Ovary (tissue), 9 donors: ENCODE measurements around the gene THAP4. TPM values are rescaled to one million over a fixed set of nuclear protein-coding genes. Genes with fewer than 3 reads are reported as not detected.

ENCODE experiments used
- DNase-seq, 5 donors: peaks; one replicate each; pipeline ENCODE4 v3.0.0-alpha.2; 2019 to 2020
- H3K27ac ChIP-seq, 2 donors: fragments of 200-600 bp; one replicate each; pipeline versions ENCODE4 v1.5.1 to v1.8.0; 2019 to 2022
- H3K27me3 ChIP-seq: fragments of 200-600 bp; one replicate; pipeline ENCODE4 v1.8.0; 2022
- H3K36me3 ChIP-seq: fragments of 200-600 bp; sonication (generic); one replicate; pipeline ENCODE4 v1.5.1; 2019
- H3K4me1 ChIP-seq: one replicate; pipeline ENCODE4 v1.8.1; 2013; ENCODE audit warnings: mild to moderate bottlenecking, moderate library complexity; ENCODE audit not compliant: insufficient read depth
- H3K4me3 ChIP-seq: fragments of 200-600 bp; sonication (generic); one replicate; pipeline ENCODE4 v1.5.1; 2017
- H3K9me3 ChIP-seq, 2 donors: fragments of 200-600 bp in 1 of 2; sonication (generic) in 1 of 2; one replicate each; pipeline versions ENCODE4 v1.5.1 to v1.8.1; 2013 to 2019; ENCODE audit warnings: mild to moderate bottlenecking in 1 of 2, moderate library complexity in 1 of 2
- CTCF ChIP-seq, 3 donors: fragments of 450-650 bp in 2 of 3; fragments of 200-600 bp in 1 of 3; IDR thresholded peaks; one replicate each; pipeline versions ENCODE4 v1.5.1 to v1.8.0; 2016 to 2022; ENCODE audit warnings: antibody characterized with exemption in 3 of 3, mild to moderate bottlenecking in 1 of 3
- EP300 ChIP-seq: sonication (generic); formaldehyde crosslinking; IDR thresholded peaks from one replicate; pipeline ENCODE4 v1.6.1; 2017; ENCODE audit warnings: antibody characterized with exemption
- POLR2A ChIP-seq: fragments of 450-650 bp; IDR thresholded peaks from one replicate; pipeline ENCODE4 v1.6.1; 2017; ENCODE audit warnings: antibody characterized with exemption, mild to moderate bottlenecking, moderate library complexity
- WGBS, 3 donors: extraction: QIAGEN DNeasy Blood & Tissue Kit in 1 of 3; methylation state at CpG; one replicate each; pipeline versions ENCODE4 v1.1.5 to v1.1.7; 2013 to 2017; 5-methylcytosine and 5-hydroxymethylcytosine counted together
- intact Hi-C, 4 donors: fragments of 100-400 bp; cut with DNase I; formaldehyde crosslinking; loops; one replicate each; pipeline versions ENCODE4 v1.11.0 to v1.15.1; 2022 to 2023
- polyA plus RNA-seq, 2 donors: library from polyadenylated mRNA; stranded (reverse); fragments of 200-250 nt in 1 of 2; fragments of 350-450 nt in 1 of 2; fragmentation: Illumina TruSeq in 1 of 2; extraction: RNeasy Lipid Tissue Mini Kit (QIAGEN cat#74804) in 1 of 2; gene quantifications; one replicate each; pipeline ENCODE4 v1.2.3, GENCODE V29; 2013 to 2014
- total RNA-seq, 7 donors: library from RNA; depleted of rRNA in 2 of 7; stranded (reverse); fragments of >200 nt in 2 of 7; fragmentation: NEBNext Ultra II Directional in 3 of 7; extraction: Animal tissue kit (Norgen Biotek cat#: 25700) in 3 of 7; gene quantifications; one replicate each; pipeline versions ENCODE4 v1.1.0 to v1.2.4, GENCODE V29; 2016 to 2023
- donor health status: DM: no; HTN: no; CAD: no; lungs with moderate emphysema.
- donor health status: DM: no; HTN: no; CAD: no.
- donor health status: Bipolar disorder and iron deficiency.
- donor health status: DM: yes; HTN: yes; CAD: no.
- donor health status: DM: no; HTN: no; CAD: no.
- donor health status: DM: yes; HTN: yes; CAD: no.

THAP4 gene
- total and polyA plus RNA-seq, 9 donors = 12.1 to 54.7 (median 40.3) TPM

DNA sequence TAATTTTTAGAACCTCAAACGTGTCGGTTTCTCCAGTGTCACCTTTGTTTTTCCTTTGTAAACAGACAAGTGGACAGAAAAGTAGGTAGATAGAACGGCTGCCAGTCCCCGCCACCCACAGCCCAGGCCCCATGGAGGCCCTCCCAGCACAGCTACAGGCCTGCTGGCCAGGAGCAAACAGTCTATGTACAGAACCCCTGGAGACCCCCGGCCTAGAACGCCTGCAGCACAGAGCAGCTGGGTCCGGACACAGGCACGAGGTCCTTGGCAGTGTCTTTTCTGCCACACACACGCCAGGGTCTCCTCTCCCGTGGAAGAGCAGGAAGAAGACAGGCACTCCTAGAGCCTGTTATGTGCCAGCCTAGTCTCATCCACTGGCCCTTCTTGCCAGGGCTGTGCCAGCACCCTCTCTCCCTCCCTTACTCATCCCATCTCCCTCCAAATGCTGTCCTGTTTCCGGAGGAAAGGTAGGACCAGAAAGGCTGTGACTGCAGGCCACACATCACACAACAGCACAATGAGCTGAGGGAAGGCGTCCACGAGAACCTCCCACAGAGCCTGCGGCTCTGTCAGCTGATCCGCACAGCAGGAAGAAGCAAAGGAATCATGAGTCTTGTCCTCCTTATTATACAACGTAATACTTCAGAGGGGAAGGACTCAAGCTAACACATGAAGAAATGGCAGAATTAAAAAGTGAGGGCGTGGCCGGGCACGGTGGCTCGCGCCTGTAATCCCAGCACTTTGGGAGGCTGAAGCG lies 42.0 kb upstream of the THAP4 start:
- no peaks in the 10 kb centered on the region for H3K9me3 ChIP-seq
- peaks cover 2% of the 10 kb centered on the region for H3K4me1 ChIP-seq
- no peak overlapping the region for H3K27ac ChIP-seq
- H3K27me3 ChIP-seq = no peaks in the 10 kb centered on the region
- H3K4me3 ChIP-seq = no peak overlapping the region
- H3K36me3 ChIP-seq = no peaks in the 10 kb centered on the region
- DNase-seq = no peak
- intact Hi-C loops = no loop called here
- WGBS, 3 donors = 87 to 92% (median 87%) methylated on average over 22 of the region's 22 CpGs
- TF ChIP-seq EP300 (no peak), CTCF (IDR thresholded peaks at IDR 0.05) (no peak), POLR2A (no peak)

DNA sequence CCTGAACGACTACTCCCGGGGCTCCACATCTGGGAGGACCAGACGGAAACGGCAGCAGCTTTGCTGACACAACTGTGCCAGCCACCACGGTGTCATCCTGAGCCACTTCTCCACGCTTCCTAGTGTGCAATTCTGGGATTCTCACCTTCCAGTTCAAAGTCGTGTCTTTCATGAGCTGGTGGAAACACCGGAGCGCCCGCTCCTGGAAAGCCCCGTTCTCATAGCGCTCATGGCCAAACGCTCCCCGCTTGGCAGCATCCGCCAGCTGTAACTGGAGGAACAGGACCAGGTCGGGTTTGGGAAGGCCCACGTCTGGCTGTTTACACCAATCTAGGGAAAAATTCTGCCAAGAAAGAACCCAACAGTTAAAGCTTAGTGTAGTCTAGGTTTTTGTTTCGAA lies 41.3 kb upstream of the THAP4 start:
- DNase-seq = no peak
- Histone ChIP-seq H3K27ac (no peak overlapping the region), H3K4me3 (no peak overlapping the region), H3K4me1 (peaks cover 2% of the 10 kb centered on the region), H3K36me3 (no peaks in the 10 kb centered on the region), H3K9me3 (no peaks in the 10 kb centered on the region), H3K27me3 (no peaks in the 10 kb centered on the region)
- 87 to 92% (median 88%) methylated on average over 18 of the region's 18 CpGs for WGBS, 3 donors
- TF ChIP-seq CTCF (IDR thresholded peaks at IDR 0.05) = no peak
- no peak for TF ChIP-seq POLR2A
- TF ChIP-seq EP300 = no peak
- intact Hi-C loops = no loop called here

GRCh38 chr2:241677392-241677791 lies 40.4 kb upstream of the THAP4 start:
- Histone ChIP-seq H3K36me3 (no peaks in the 10 kb centered on the region), H3K27ac (no peak overlapping the region), H3K4me1 (peaks cover 2% of the 10 kb centered on the region), H3K4me3 (no peak overlapping the region), H3K9me3 (no peaks in the 10 kb centered on the region), H3K27me3 (no peaks in the 10 kb centered on the region)
- no peak for DNase-seq
- TF ChIP-seq CTCF (IDR thresholded peaks at IDR 0.05) (no peak), POLR2A (no peak)
- 85 to 88% (median 86%) methylated on average over 24 of the region's 24 CpGs for WGBS, 3 donors
- intact Hi-C loops = no loop called here

DNA sequence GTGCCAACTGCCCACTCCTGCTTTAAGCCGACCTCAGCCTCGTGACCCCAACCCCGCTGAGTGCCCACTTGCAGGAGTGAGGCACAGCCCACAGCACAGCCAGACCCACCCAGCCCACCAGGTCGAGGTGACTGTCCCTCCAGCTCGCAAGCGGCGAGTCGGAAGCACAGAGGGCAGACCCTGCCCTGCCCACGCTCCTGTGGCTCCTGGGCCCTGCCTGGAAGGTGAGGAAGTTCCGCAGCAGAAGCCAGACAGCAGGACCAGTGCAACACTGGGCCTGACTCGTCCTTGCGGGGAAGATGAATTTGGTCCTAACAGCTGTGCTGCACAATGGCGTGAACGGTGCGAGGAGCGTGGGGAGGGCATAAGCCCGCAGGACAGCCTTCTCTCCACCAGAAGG lies 39.7 kb upstream of the THAP4 start:
- TF ChIP-seq EP300 (no peak), POLR2A (no peak), CTCF (IDR thresholded peaks at IDR 0.05) (no peak)
- Histone ChIP-seq H3K4me1 (peaks cover 2% of the 10 kb centered on the region), H3K36me3 (no peaks in the 10 kb centered on the region), H3K9me3 (no peaks in the 10 kb centered on the region), H3K4me3 (no peak overlapping the region), H3K27ac (no peak overlapping the region), H3K27me3 (no peaks in the 10 kb centered on the region)
- intact Hi-C loops = no loop called here
- no peak for DNase-seq
- 80 to 89% (median 85%) methylated on average over 8 to 17 of the region's 17 CpGs for WGBS, 3 donors
